HL-60/S4 treated with phorbol 12-myristate 13-acetate at 8.2 ng/mL for 4 days and 3 days (cell line): ENCODE results near the gene GRID2.

ENCODE experiments used
- in situ Hi-C: fragments of 300-500 bp; cut with MboI; formaldehyde crosslinking; loops from 2 replicates; pipeline ENCODE4 v1.15.0; 2022; ENCODE audit warnings: low sequenced_read_pairs

The GRID2 gene

DNA sequence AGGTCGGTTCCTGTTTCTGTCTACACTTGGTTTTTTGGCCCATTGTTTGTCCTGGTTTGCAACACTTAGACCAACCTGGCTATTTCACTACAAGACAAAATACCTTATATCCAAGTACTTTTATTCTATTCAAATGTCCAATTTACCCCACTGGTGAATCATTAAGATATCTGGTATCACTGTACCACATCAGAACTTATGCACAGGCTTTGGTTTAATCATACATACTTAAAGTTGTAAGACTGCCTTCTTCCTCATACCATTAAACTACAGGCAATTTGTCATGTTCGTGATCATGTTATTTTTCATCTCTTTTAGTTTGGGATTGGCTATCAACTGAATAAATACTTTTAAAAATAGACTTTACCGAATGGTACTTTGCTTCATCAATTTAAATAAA, 1471.8 kb downstream of the GRID2 start:
- in situ Hi-C loops: no loop called here

DNA sequence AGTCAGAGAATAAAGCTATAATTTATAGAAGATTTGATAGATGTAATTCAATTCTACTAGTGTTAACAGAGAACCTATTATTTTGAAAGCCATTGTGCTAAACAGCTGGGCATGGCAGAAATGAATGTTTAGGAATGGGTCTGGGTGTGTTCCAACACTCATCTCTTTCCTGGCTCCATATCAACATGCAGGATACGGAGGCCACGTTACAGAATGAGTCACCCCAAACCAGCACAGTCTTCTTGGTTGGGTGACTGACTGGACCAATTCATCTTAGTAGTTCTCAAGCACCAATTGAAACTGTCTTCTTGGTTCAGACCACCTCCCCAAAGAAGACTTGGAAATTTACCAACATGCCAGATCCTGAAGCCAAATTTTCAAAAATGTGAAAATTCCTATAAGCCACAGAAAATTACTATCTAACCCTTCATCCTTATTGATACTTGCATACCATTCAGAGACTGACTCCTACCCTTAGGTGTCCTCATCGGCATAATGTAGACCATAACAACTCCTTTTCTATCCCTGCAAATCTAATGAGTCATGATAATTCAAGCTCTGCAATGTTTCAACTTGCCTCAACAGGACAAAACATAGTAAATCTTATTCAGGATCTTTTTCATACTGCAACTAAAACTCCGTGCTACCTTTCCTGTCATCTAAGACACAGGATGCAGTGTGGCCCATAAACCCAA, 1472.8 kb downstream of the GRID2 start:
- in situ Hi-C loops: no loop called here

DNA sequence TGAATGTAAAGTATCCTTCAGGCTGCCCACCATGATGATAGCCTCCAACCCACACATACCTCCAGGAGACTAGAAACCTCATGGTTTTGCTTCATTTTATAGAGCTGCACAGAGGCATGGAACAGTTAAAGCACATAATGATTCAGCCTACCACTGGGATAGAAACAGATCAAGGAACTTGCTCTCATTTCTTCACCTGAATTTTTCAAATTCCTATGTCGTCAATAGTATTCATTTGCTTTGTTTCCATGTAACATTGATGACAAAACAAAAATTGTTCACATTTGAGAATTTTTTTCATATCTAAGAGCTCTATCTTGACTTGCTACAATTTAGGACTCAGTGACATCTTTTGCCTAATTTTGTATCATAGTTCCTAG, 1473.3 kb downstream of the GRID2 start:
- in situ Hi-C loops: no loop called here

DNA sequence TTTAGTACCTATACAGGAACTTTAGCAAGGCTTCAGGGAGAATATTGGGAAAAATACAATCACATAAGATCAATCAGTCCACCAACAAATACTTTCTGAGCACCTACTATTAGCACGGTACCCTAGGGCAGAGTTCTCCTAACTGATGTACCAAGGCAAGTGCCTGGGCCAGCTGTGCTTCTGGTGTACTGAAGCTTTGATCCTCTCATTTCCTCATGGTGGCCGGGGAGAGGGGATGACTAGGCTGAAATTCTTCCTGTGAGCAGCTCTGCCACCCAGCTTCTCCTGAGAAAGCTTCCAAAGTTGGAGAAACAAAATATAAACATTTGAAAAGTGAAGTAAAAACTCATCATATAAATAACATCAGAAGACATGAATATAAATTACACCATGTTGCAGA, 1475.5 kb downstream of the GRID2 start:
- in situ Hi-C loops: no loop called here

DNA sequence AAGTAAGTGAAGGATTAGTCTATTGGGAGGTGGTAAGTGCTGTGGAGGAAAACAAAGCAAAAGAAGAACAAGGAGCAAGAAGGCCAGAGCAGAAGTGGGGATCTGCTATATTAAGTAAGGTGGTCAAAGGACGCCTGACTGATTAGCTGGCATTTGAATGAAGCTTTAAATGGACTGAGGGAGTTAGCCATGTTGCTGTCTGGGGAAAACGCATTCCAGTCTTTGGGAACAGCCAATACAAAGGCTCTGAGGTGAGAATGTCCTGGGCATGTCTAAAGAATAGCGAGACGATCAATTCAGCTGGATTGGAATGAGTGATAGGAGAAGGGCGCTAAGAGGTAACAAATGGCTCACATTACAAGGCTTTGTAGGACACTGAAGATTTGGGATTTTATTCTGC, 1476.3 kb downstream of the GRID2 start:
- in situ Hi-C loops: no loop called here

DNA sequence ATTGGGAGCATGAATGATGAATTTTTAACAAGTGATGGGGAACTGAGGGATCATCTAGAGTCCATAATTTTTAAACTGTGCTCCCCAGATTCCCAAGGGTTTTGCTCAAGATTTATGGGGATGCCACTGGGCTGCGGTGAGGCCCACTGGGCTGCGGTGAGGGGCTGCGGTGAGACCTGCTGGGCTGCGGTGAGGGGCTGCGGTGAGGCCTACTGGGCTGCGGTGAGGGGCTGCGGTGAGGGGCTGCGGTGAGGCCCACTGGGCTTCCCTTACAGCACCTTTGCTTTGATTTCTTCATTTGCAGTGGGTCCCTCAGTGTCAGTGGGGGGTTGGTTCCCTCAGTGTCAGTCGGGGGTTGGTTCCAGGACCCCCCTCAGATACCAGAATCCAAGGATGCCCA, 1477.4 kb downstream of the GRID2 start:
- in situ Hi-C loops: no loop called here

DNA sequence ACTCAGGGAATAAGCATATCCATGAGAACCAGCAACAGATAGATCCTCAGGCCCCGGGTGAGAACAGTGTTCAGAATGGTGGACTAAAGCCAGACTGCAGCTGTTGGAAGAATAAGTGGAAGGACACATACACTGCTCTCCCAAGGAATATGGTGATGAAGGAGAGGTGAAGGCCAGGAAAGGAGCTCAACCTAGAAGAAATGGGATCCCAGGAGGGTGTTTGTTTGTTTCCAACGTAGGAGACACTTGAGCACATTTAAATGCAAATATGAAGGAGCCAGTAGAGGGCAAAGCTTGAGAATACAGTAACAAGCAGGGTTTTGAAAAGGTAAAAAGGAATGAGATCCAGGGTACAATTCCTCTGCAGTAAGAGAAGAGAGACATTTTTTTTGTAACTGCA, 1482.4 kb downstream of the GRID2 start:
- in situ Hi-C loops: no loop called here

DNA sequence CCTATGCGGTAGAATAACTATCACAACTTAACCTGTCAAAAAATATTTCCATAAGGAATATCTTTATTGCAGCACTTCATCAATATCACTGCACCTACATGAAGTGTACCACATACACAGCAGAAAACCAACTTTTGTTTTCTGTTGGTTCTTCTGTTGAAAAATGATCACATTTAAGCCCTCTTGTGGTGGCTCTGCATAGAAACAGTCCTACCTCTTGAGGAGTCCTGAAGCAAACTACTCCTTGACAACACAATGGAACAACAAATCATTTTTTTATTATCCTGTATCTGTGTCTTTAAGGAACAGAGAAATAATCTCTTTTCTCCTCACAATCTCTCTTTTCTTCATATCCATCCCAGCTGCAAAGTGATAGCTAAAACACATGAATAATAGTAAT, 1484.9 kb downstream of the GRID2 start:
- in situ Hi-C loops: no loop called here

DNA sequence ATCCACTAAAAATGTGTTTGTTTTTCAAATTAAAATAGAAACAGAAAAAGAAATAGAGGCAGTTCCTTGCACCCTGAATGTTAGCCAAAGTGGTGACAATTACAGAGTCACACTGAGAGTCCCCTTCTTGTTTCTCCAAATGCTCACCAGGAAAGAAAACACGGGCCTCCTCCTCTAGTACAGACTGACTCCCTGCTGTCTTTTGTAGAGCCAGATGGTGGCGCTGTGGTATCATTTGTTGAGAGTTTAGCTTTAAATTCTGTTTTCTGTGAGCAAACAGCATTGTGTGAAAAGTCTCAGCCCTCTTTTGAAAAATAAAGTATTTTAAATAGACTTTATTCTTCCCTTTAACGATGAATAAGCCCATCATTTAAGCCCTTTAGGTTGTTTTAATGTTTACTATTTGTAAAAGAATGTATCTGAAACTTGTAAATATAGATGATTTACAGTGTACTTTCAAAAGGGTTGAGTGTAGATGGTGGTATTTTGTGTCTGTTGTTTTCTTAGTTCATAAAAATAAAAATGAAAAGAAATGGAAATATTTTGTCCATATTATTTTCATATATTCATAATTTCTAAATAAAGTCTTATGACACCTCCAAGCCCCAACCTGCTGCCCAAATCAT, 1487.9 kb downstream of the GRID2 start:
- in situ Hi-C loops: no loop called here

DNA sequence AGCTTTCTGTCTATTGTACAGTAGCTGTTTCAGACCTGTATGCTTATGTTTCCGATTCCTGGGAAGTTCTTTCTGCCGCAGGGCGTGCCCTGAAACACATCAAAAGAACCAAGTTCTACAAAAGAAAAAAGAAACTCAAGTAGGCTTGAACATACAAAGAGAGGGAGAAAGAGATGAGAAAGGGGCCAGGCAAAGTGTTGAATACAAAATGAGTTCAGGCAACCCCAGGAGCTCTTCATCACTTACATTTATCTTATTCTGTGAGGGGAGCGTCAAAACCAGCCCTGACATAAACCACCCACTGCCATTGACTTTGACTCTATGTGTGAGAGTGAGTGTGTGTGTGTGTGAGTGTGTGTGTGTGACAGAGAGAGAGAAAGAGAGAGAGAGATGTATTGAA, 1498.3 kb downstream of the GRID2 start:
- in situ Hi-C loops: no loop called here

DNA sequence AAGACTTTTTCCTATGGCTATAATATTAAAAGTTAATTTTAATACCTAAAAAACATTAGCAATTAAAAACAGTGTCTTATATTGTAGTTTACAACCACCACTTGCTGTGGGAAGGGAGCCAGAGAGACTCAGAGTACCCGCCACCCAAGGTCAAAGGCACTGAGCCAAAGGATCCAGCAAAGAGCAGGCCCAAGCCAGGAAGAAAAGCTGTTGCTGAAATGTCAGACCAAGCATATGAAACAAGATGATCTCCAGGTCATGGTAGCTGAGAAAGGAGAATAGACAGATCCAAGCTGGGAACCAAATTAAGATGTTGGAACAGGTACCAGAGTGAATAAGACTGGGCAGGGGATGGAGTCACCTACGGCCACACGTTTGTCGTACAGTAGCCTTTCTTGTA, 1506.0 kb downstream of the GRID2 start:
- in situ Hi-C loops: no loop called here

DNA sequence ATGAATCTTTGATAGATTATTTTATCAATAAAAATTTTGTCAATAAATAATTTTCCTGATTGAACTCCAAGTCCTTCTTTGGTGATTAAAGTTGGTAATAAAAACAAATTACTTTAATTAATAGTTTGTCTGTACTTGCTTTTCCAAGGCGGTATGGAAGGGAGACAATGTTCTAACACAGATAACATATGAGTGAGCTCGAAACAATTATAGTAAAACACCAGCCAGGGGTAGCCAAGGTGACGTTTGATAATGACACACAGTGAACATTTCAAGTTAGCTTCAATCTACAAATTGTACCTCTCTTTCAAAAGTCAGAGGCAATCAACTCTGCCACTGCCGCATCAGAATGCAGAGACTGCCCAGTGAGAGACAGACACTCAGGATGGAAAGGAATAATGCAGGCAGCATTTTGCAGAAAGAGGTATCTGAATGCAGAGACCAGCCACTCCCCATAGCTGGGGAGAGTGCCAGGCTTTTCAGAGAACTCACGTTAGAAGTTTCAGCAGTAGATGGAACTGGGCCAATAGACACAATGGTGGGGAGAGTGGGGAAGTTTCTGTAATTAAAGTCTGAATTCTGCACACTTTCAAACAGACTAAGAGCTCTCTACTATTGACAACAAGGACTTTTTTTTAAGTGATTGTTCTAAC, 1506.7 kb downstream of the GRID2 start:
- in situ Hi-C loops: no loop called here

DNA sequence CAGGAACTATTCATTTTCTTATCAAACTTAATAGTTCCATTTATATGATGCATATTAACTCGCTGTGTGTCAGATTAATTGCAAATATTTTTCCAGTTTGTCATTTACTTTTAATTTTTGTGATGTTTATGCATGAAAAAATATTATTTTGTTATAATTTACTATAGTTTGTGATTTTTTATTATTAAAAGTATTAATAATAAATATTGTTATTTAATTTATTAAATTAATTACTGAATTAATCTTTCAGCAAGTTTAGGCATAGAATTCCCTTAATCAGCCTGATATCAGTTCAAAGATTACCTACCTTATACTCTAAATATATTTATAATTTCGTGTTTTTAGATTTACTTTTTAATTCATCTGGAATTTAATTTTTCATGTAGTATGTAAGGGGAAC, 1509.3 kb downstream of the GRID2 start:
- in situ Hi-C loops: no loop called here

DNA sequence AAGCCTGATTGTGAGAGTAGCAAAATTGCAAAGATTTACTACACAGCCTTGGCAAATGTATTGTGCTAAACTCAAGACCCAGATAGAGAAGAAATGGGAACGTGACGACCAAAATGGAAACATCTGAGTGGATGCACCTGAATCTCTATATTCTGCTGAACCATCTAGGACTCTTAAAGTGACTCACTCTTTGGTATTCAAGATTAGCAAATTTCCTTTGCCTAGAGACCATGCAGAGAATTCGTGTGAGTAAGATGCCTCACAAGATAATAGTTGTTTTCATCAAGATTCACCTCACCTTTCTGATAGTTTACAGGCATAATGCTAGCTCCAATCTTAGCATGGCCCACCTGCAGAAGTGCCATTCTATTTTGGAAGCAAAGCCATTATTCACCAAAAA, 1510.4 kb downstream of the GRID2 start:
- in situ Hi-C loops: no loop called here

DNA sequence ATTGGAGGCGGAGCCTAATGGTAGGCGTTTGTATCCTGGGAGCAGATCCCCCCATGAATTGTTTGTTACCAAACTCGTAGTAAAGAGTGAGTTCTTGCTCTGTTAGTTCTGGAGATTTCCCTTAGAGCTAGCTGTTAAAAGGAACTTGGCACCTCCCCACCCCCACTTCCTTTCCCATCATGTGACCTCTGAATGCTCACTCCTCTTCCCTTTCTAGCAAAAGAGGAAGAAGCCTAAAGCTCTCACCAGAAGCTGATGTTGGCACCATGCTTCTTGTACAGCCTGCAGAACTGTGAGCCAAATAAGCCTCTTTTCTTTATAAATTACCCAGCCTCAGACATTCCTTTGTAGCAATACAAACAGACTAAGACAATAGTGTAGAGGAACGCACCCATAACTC, 1511.0 kb downstream of the GRID2 start:
- in situ Hi-C loops: no loop called here
